DOHH2 (cell line): ENCODE results near the gene CAPN12.

Experiments used
- H3F3A ChIP-seq: fragments of 200-600 bp; sonication (generic), shearing (Covaris generic); 2 replicates; pipeline ENCODE4 v1.6.0; 2016; ENCODE audit warnings: antibody characterized with exemption, mild to moderate bottlenecking; ENCODE audit not compliant: control insufficient read depth, insufficient read depth
- H3K27ac ChIP-seq: fragments of 200-600 bp; sonication (generic); 2 replicates; pipeline ENCODE4 v1.5.1; 2014; ENCODE audit warnings: low read depth, mild to moderate bottlenecking, low read length, moderate library complexity
- H3K27me3 ChIP-seq: fragments of 200-600 bp; sonication (generic); 2 replicates; pipeline ENCODE4 v1.6.1; 2014; ENCODE audit warnings: mild to moderate bottlenecking, low read length, mixed read lengths; ENCODE audit not compliant: control insufficient read depth
- H3K36me3 ChIP-seq: fragments of 200-600 bp; sonication (generic); 2 replicates; pipeline ENCODE4 v1.6.1; 2014; ENCODE audit warnings: mild to moderate bottlenecking, low read length, moderate library complexity, mixed read lengths; ENCODE audit not compliant: control insufficient read depth
- H3K4me1 ChIP-seq: fragments of 200-600 bp; sonication (generic); 2 replicates; pipeline ENCODE4 v1.6.1; 2014; ENCODE audit warnings: mild to moderate bottlenecking, low read length, mixed read lengths; ENCODE audit not compliant: control insufficient read depth
- H3K4me2 ChIP-seq: fragments of 200-600 bp; sonication (generic); 2 replicates; pipeline ENCODE4 v1.6.0; 2014; ENCODE audit warnings: mild to moderate bottlenecking, low read length, moderate library complexity
- H3K4me3 ChIP-seq: fragments of 200-600 bp; sonication (generic); 2 replicates; pipeline ENCODE4 v1.5.1; 2014; ENCODE audit warnings: mild to moderate bottlenecking, low read length, mixed read lengths
- H3K79me2 ChIP-seq: fragments of 200-600 bp; sonication (generic); 2 replicates; pipeline ENCODE4 v1.6.1; 2014; ENCODE audit warnings: mild to moderate bottlenecking, low read length, mixed read lengths; ENCODE audit not compliant: control insufficient read depth
- H3K9me2 ChIP-seq: fragments of 200-600 bp; sonication (generic); replicated peaks from 2 replicates; pipeline ENCODE4 v1.6.1; 2014; ENCODE audit warnings: mild to moderate bottlenecking, low read length, mixed read lengths; ENCODE audit not compliant: control insufficient read depth
- H3K9me3 ChIP-seq: fragments of 200-600 bp; sonication (generic); 2 replicates; pipeline ENCODE4 v1.6.1; 2014; ENCODE audit warnings: antibody characterized with exemption, low read length, mixed read lengths; ENCODE audit not compliant: control insufficient read depth, insufficient read depth
- H4K20me1 ChIP-seq: fragments of 200-600 bp; sonication (generic); 2 replicates; pipeline ENCODE4 v1.6.0; 2014; ENCODE audit warnings: low read depth, mild to moderate bottlenecking, antibody characterized with exemption, low read length, moderate library complexity; ENCODE audit not compliant: control insufficient read depth, insufficient read depth
- CTCF ChIP-seq: fragments of 200-600 bp; sonication (generic); IDR thresholded peaks from one replicate; pipeline ENCODE4 v1.5.1; 2014; ENCODE audit warnings: antibody characterized with exemption, mild to moderate bottlenecking, low read depth, low read length; ENCODE audit not compliant: poor library complexity, severe bottlenecking
- EZH2phosphoT487 ChIP-seq: fragments of 200-600 bp; sonication (generic); IDR thresholded peaks from 2 replicates; pipeline ENCODE4 v1.6.1; 2017; ENCODE audit warnings: borderline replicate concordance, mild to moderate bottlenecking, antibody characterized with exemption, low read length, moderate library complexity, mixed read lengths

CAPN12 gene

GRCh38 chr19:38726761-38727301, 17.4 kb downstream of the CAPN12 start:
- no peak for TF ChIP-seq CTCF
- no peak for TF ChIP-seq EZH2phosphoT487
- Histone ChIP-seq H3K9me3 (no peaks in the 10 kb centered on the region), H3K27me3 (no peaks in the 10 kb centered on the region)

GRCh38 chr19:38726284-38726673, 18.0 kb downstream of the CAPN12 start:
- Histone ChIP-seq H3K4me2 (no peak overlapping the region), H3K27ac (no peak overlapping the region), H3K4me3 (no peak overlapping the region), H3K4me1 (no peaks in the 10 kb centered on the region), H3K9me3 (no peaks in the 10 kb centered on the region), H4K20me1 (peaks cover 4% of the 10 kb centered on the region; the same call in 1 of the 2 replicates), H3K9me2 (no peaks in the 10 kb centered on the region), H3K79me2 (no peaks in the 10 kb centered on the region), H3K27me3 (no peaks in the 10 kb centered on the region), H3K36me3 (peaks cover 66% of the 10 kb centered on the region), H3F3A (no peaks in the 10 kb centered on the region)
- TF ChIP-seq CTCF (no peak), EZH2phosphoT487 (no peak)

More at GRCh38 chr19:38726761-38727301, 17.4 kb downstream of the CAPN12 start:
- Histone ChIP-seq H3K36me3 (peaks cover 66% of the 10 kb centered on the region), H3K4me3 (no peak overlapping the region), H3K79me2 (no peaks in the 10 kb centered on the region), H3K4me1 (no peaks in the 10 kb centered on the region), H3K9me2 (no peaks in the 10 kb centered on the region), H3F3A (no peaks in the 10 kb centered on the region), H4K20me1 (peaks cover 4% of the 10 kb centered on the region; the same call in 1 of the 2 replicates), H3K4me2 (no peak overlapping the region), H3K27ac (no peak overlapping the region)

GRCh38 chr19:38725469-38726283, 18.6 kb downstream of the CAPN12 start:
- H3K27ac ChIP-seq = no peak overlapping the region

More at GRCh38 chr19:38725469-38726283, 18.6 kb downstream of the CAPN12 start:
- Histone ChIP-seq H3K27me3 (no peaks in the 10 kb centered on the region), H3F3A (no peaks in the 10 kb centered on the region), H3K79me2 (no peaks in the 10 kb centered on the region), H3K9me3 (no peaks in the 10 kb centered on the region), H3K4me1 (no peaks in the 10 kb centered on the region), H3K9me2 (no peaks in the 10 kb centered on the region), H3K36me3 (peaks cover 66% of the 10 kb centered on the region), H3K4me2 (no peak overlapping the region), H3K4me3 (no peak overlapping the region), H4K20me1 (peaks cover 4% of the 10 kb centered on the region; the same call in 1 of the 2 replicates)
- TF ChIP-seq EZH2phosphoT487 (no peak), CTCF (no peak)
